ENCODE results near the gene COP1.

Gene COP1

GRCh38 chr1:176136891-176137290 lies 70.2 kb downstream of the COP1 start:
- peaks cover 10% of the 10 kb centered on the region; the same call in 1 of the 2 replicates for H3K36me3 ChIP-seq (ENCODE audit: insufficient read depth, low read length)
- no peak for DNase-seq (ENCODE audit: low read depth, low spot score)
- no peaks in the 10 kb centered on the region for H3K9me3 ChIP-seq (ENCODE audit: low read depth, low read length)
- no peak overlapping the region for H3K4me3 ChIP-seq
- no peak overlapping the region for H3K27ac ChIP-seq
- H3K9ac ChIP-seq (ENCODE audit: insufficient read length) = no peak overlapping the region
- no peak for TF ChIP-seq FOXP2 (optimal IDR thresholded peaks at IDR 0.05; ENCODE audit: control extremely low read depth, extremely low read length, insufficient read depth)
- TF ChIP-seq POLR2AphosphoS5 (IDR thresholded peaks at IDR 0.05; ENCODE audit: borderline replicate concordance, low read depth, low read length) = no peak
- TF ChIP-seq EZH2 (IDR thresholded peaks at IDR 0.05) = no peak

GRCh38 chr1:176134666-176135065 lies 72.4 kb downstream of the COP1 start:
- Histone ChIP-seq H3K9me3 (ENCODE audit: low read depth, low read length) (no peaks in the 10 kb centered on the region), H3K27ac (no peak overlapping the region)

GRCh38 chr1:176122282-176122681 lies 84.8 kb downstream of the COP1 start:
- TF ChIP-seq EZH2 (IDR thresholded peaks at IDR 0.05) (no peak), FOXP2 (optimal IDR thresholded peaks at IDR 0.05; ENCODE audit: control extremely low read depth, extremely low read length, insufficient read depth) (no peak), POLR2AphosphoS5 (IDR thresholded peaks at IDR 0.05; ENCODE audit: borderline replicate concordance, low read depth, low read length) (no peak)
- DNase-seq (ENCODE audit: low read depth, low spot score) = no peak
- peaks cover 5% of the 10 kb centered on the region; the same call in 1 of the 2 replicates for H3K9me3 ChIP-seq (ENCODE audit: low read depth, low read length)
- peaks cover 5% of the 10 kb centered on the region for H3K36me3 ChIP-seq (ENCODE audit: insufficient read depth, low read length)
- H3K4me3 ChIP-seq = no peak overlapping the region
- H3K9ac ChIP-seq (ENCODE audit: insufficient read length) = no peak overlapping the region
- no peak overlapping the region for H3K27ac ChIP-seq

More at GRCh38 chr1:176134666-176135065, 72.4 kb downstream of the COP1 start:
- H3K36me3 ChIP-seq (ENCODE audit: insufficient read depth, low read length) = peaks cover 8% of the 10 kb centered on the region; the same call in 1 of the 2 replicates
- TF ChIP-seq FOXP2 (optimal IDR thresholded peaks at IDR 0.05; ENCODE audit: control extremely low read depth, extremely low read length, insufficient read depth) (no peak), POLR2AphosphoS5 (IDR thresholded peaks at IDR 0.05; ENCODE audit: borderline replicate concordance, low read depth, low read length) (no peak), EZH2 (IDR thresholded peaks at IDR 0.05) (no peak)
- no peak overlapping the region for H3K9ac ChIP-seq (ENCODE audit: insufficient read length)
- H3K4me3 ChIP-seq = no peak overlapping the region
- no peak for DNase-seq (ENCODE audit: low read depth, low spot score)

GRCh38 chr1:176119549-176119948 lies 87.5 kb downstream of the COP1 start:
- DNase-seq (ENCODE audit: low read depth, low spot score) = no peak
- Histone ChIP-seq H3K27ac (no peak overlapping the region), H3K36me3 (ENCODE audit: insufficient read depth, low read length) (peaks cover 8% of the 10 kb centered on the region), H3K4me3 (no peak overlapping the region), H3K9me3 (ENCODE audit: low read depth, low read length) (peaks cover 5% of the 10 kb centered on the region; the same call in 1 of the 2 replicates), H3K9ac (ENCODE audit: insufficient read length) (no peak overlapping the region)
- TF ChIP-seq FOXP2 (optimal IDR thresholded peaks at IDR 0.05; ENCODE audit: control extremely low read depth, extremely low read length, insufficient read depth) (no peak), POLR2AphosphoS5 (IDR thresholded peaks at IDR 0.05; ENCODE audit: borderline replicate concordance, low read depth, low read length) (no peak), EZH2 (IDR thresholded peaks at IDR 0.05) (no peak)

GRCh38 chr1:176118985-176119384 lies 88.1 kb downstream of the COP1 start:
- TF ChIP-seq EZH2 (IDR thresholded peaks at IDR 0.05) = no peak
- TF ChIP-seq FOXP2 (optimal IDR thresholded peaks at IDR 0.05; ENCODE audit: control extremely low read depth, extremely low read length, insufficient read depth) = no peak
- TF ChIP-seq POLR2AphosphoS5 (IDR thresholded peaks at IDR 0.05; ENCODE audit: borderline replicate concordance, low read depth, low read length) = no peak
- peaks cover 5% of the 10 kb centered on the region; the same call in 1 of the 2 replicates for H3K9me3 ChIP-seq (ENCODE audit: low read depth, low read length)
- peaks cover 8% of the 10 kb centered on the region for H3K36me3 ChIP-seq (ENCODE audit: insufficient read depth, low read length)
- DNase-seq (ENCODE audit: low read depth, low spot score) = no peak
- H3K4me3 ChIP-seq = no peak overlapping the region
- H3K9ac ChIP-seq (ENCODE audit: insufficient read length) = no peak overlapping the region
- H3K27ac ChIP-seq = no peak overlapping the region

GRCh38 chr1:176111835-176112234 lies 95.3 kb downstream of the COP1 start:
- DNase-seq (ENCODE audit: low read depth, low spot score) = no peak
- Histone ChIP-seq H3K27ac (no peak overlapping the region), H3K9me3 (ENCODE audit: low read depth, low read length) (no peaks in the 10 kb centered on the region), H3K9ac (ENCODE audit: insufficient read length) (no peak overlapping the region), H3K4me3 (no peak overlapping the region), H3K36me3 (ENCODE audit: insufficient read depth, low read length) (peaks cover 15% of the 10 kb centered on the region)
- TF ChIP-seq FOXP2 (optimal IDR thresholded peaks at IDR 0.05; ENCODE audit: control extremely low read depth, extremely low read length, insufficient read depth) (no peak), EZH2 (IDR thresholded peaks at IDR 0.05) (no peak), POLR2AphosphoS5 (IDR thresholded peaks at IDR 0.05; ENCODE audit: borderline replicate concordance, low read depth, low read length) (no peak)

- no peaks in the 10 kb centered on the region for H3K9me3 ChIP-seq (ENCODE audit: low read depth, low read length)
- H3K27ac ChIP-seq = no peak overlapping the region
- peaks cover 15% of the 10 kb centered on the region for H3K36me3 ChIP-seq (ENCODE audit: insufficient read depth, low read length)
- no peak for DNase-seq (ENCODE audit: low read depth, low spot score)
- H3K4me3 ChIP-seq = no peak overlapping the region
- TF ChIP-seq POLR2AphosphoS5 (IDR thresholded peaks at IDR 0.05; ENCODE audit: borderline replicate concordance, low read depth, low read length) (no peak), FOXP2 (optimal IDR thresholded peaks at IDR 0.05; ENCODE audit: control extremely low read depth, extremely low read length, insufficient read depth) (no peak), EZH2 (IDR thresholded peaks at IDR 0.05) (no peak)
- no peak overlapping the region for H3K9ac ChIP-seq (ENCODE audit: insufficient read length)
Measured at GRCh38 chr1:176110203-176110602, 96.9 kb downstream of the COP1 start.

GRCh38 chr1:176102768-176103350 lies 104.2 kb downstream of the COP1 start:
- H3K27ac ChIP-seq = no peak overlapping the region
- no peak for TF ChIP-seq FOXP2 (optimal IDR thresholded peaks at IDR 0.05; ENCODE audit: control extremely low read depth, extremely low read length, insufficient read depth)
- TF ChIP-seq POLR2AphosphoS5 (IDR thresholded peaks at IDR 0.05; ENCODE audit: borderline replicate concordance, low read depth, low read length) = no peak
- no peak for TF ChIP-seq EZH2 (IDR thresholded peaks at IDR 0.05)
- peaks cover 15% of the 10 kb centered on the region; the same call in 1 of the 2 replicates for H3K9me3 ChIP-seq (ENCODE audit: low read depth, low read length)
- peaks cover 21% of the 10 kb centered on the region for H3K36me3 ChIP-seq (ENCODE audit: insufficient read depth, low read length)
- no peak overlapping the region for H3K9ac ChIP-seq (ENCODE audit: insufficient read length)
- H3K4me3 ChIP-seq = no peak overlapping the region
- DNase-seq (ENCODE audit: low read depth, low spot score) = no peak

All from SK-N-MC (cell line).